K562 (cell line): ENCODE measurements around the gene CCDC127. TPM values are rescaled to one million over a fixed set of nuclear protein-coding genes. Genes with fewer than 3 reads are reported as not detected.

Experiments
- ATAC-seq: fragments of 200-7000 bp; cut with Tn5 transposase; 3 replicates; pipeline ENCODE4 v1.9.1; 2020; ENCODE audit warnings: moderate library complexity
- BruUV-seq: library from RNA; stranded (reverse); fragments of 400-500 nt; replicated peaks from 2 replicates; lab custom pipeline; 2021; lab: Mats Ljungman, UMichigan
- CTCF ChIA-PET: fragments of 300-600 bp; formaldehyde crosslinking; extraction: SDS; loops from one replicate; lab custom pipeline; 2021; ENCODE audit warnings: low intra/inter-chr PET ratio; lab: Yijun Ruan, JAX
- POLR2A ChIA-PET: fragments of 300-600, 350-650 bp; sonication (Branson Sonifier 250); formaldehyde crosslinking; extraction: SDS; loops from one replicate; lab custom pipeline; 2021; ENCODE audit warnings: antibody characterized with exemption, inconsistent platforms; lab: Yijun Ruan, JAX
- DNase-seq, 4 experiments: peaks; one replicate each; pipeline versions ENCODE4 v3.0.0 to v3.0.0-alpha.2; 2011 to 2018; ENCODE audit warnings: low spot score in 3 of 4, mixed read lengths in 3 of 4; ENCODE audit errors: extremely low read depth in 1 of 4
- FAIRE-seq: peaks from 2 replicates; lab custom pipeline; 2011; peaks lifted over from hg19 to GRCh38; lab: Jason Lieb, UNC
- H2AFZ ChIP-seq: 2 replicates; pipeline ENCODE4 v1.6.0; 2011; ENCODE audit warnings: low read depth, low read length, control low read depth, inconsistent platforms
- H3K27ac ChIP-seq: fragments of 200-600 bp; 3 replicates; pipeline ENCODE4 v1.8.0; 2011; ENCODE audit warnings: low read depth, mild to moderate bottlenecking, control low read depth, inconsistent platforms, low read length, moderate library complexity, mixed read lengths; ENCODE audit errors: extremely low read depth
- H3K27me3 ChIP-seq, 2 experiments: fragments of 300-600 bp in 1 of 2; 2 replicates in 1 of 2; 3 replicates in 1 of 2; pipeline versions ENCODE4 v1.6.0 to v1.8.0; 2011; ENCODE audit warnings: inconsistent platforms in 2 of 2, low read length in 2 of 2, mild to moderate bottlenecking in 1 of 2, mixed read lengths in 1 of 2, moderate library complexity in 1 of 2; ENCODE audit not compliant: control insufficient read depth in 2 of 2, insufficient read depth in 2 of 2
- H3K36me3 ChIP-seq: fragments of 300-600 bp; 3 replicates; pipeline ENCODE4 v1.8.0; 2011; ENCODE audit warnings: mild to moderate bottlenecking, low read length, inconsistent platforms; ENCODE audit not compliant: control insufficient read depth, insufficient read depth
- H3K4me1 ChIP-seq, 2 experiments: fragments of 200-600 bp in 1 of 2; replicated peaks in 1 of 2; 2 replicates in 1 of 2; 3 replicates in 1 of 2; pipeline versions ENCODE4 v1.5.1 to v1.8.0; 2011; ENCODE audit warnings: inconsistent platforms in 2 of 2, low read length in 2 of 2, mild to moderate bottlenecking in 1 of 2, mixed read lengths in 1 of 2, moderate library complexity in 1 of 2; ENCODE audit not compliant: control insufficient read depth in 2 of 2, insufficient read depth in 2 of 2
- H3K4me2 ChIP-seq: 2 replicates; pipeline ENCODE4 v1.6.1; 2011; ENCODE audit warnings: low read length, control low read depth, inconsistent platforms, mixed read lengths; ENCODE audit not compliant: insufficient read depth
- H3K4me3 ChIP-seq: fragments of 200-600 bp; sonication (generic), shearing (Covaris generic); 2 replicates; pipeline ENCODE4 v1.5.1; 2016; ENCODE audit warnings: control low read depth, inconsistent platforms
- H3K79me2 ChIP-seq: fragments of 200-600 bp; 3 replicates; pipeline ENCODE4 v1.8.0; 2011; ENCODE audit warnings: low read length, inconsistent platforms; ENCODE audit not compliant: control insufficient read depth, insufficient read depth
- H3K9ac ChIP-seq, 2 experiments: 2 replicates each; pipeline versions ENCODE4 v1.6.0 to v1.6.1; 2011; ENCODE audit warnings: low read depth in 2 of 2, low read length in 2 of 2, control low read depth in 1 of 2, inconsistent platforms in 1 of 2, mild to moderate bottlenecking in 1 of 2, mixed read lengths in 1 of 2; ENCODE audit not compliant: insufficient read depth in 1 of 2
- H3K9me1 ChIP-seq: one replicate; pipeline ENCODE4 v1.6.0; 2011; ENCODE audit warnings: inconsistent platforms, mild to moderate bottlenecking, low read length, moderate library complexity; ENCODE audit not compliant: control insufficient read depth, insufficient read depth
- H3K9me3 ChIP-seq: replicated peaks from 2 replicates; pipeline ENCODE4 v1.5.1; 2011; ENCODE audit warnings: low read depth, low read length, inconsistent platforms; ENCODE audit not compliant: control insufficient read depth, insufficient read depth
- H4K20me1 ChIP-seq: replicated peaks from 2 replicates; pipeline ENCODE4 v1.6.1; 2011; ENCODE audit warnings: low read length, inconsistent platforms, mixed read lengths; ENCODE audit not compliant: control insufficient read depth, insufficient read depth
- DPF2 ChIP-seq: fragments of 450-650 bp; IDR thresholded peaks from 2 replicates; pipeline ENCODE4 v1.6.1; 2016
- HDAC1 ChIP-seq, 2 experiments: fragments of 450-650 bp; IDR thresholded peaks; 2 replicates each; pipeline ENCODE4 v1.6.1; 2016 to 2017; ENCODE audit warnings: inconsistent platforms in 1 of 2, mild to moderate bottlenecking in 1 of 2, moderate library complexity in 1 of 2
- HMG20A ChIP-seq: fragments of 450-650 bp; formaldehyde crosslinking; conservative IDR thresholded peaks from 2 replicates; pipeline ENCODE4 v1.4.0; 2020; ENCODE audit warnings: mild to moderate bottlenecking, mixed read lengths
- NFE2L1 ChIP-seq: fragments of 450-650 bp; IDR thresholded peaks from 2 replicates; pipeline ENCODE4 v1.6.1; 2016; ENCODE audit warnings: missing genetic modification characterization, low read depth, mild to moderate bottlenecking, missing compliant biosample characterization, moderate library complexity, borderline replicate concordance
- POLR2B ChIP-seq: fragments of 450-650 bp; IDR thresholded peaks from 2 replicates; pipeline ENCODE4 v1.6.1; 2018; ENCODE audit warnings: low read depth; ENCODE audit not compliant: partially characterized antibody
- SOX6 ChIP-seq: fragments of 450-650 bp; IDR thresholded peaks from 2 replicates; pipeline ENCODE4 v1.6.1; 2014; ENCODE audit warnings: mild to moderate bottlenecking
- TAF9B ChIP-seq: fragments of 450-650 bp; IDR thresholded peaks from 2 replicates; pipeline ENCODE4 v1.6.1; 2018; ENCODE audit warnings: mild to moderate bottlenecking; ENCODE audit not compliant: partially characterized antibody
- YBX1 ChIP-seq: fragments of 450-650 bp; IDR thresholded peaks from 2 replicates; pipeline ENCODE4 v1.7.1; 2016; ENCODE audit warnings: mild to moderate bottlenecking
- ZC3H4 ChIP-seq: sonication (generic); formaldehyde crosslinking; IDR thresholded peaks from 2 replicates; pipeline ENCODE4 v1.9.0; 2021; ENCODE audit warnings: missing genetic modification reagents, borderline replicate concordance
- ZNF280B ChIP-seq: fragments of 250-450 bp; sonication (Bioruptor Pico); IDR thresholded peaks from 2 replicates; pipeline ENCODE4 v1.5.1; 2021; ENCODE audit warnings: mild to moderate bottlenecking
- ZNF696 ChIP-seq: fragments of 250-450 bp; sonication (Bioruptor Pico); conservative IDR thresholded peaks from 2 replicates; pipeline ENCODE4 v1.4.0; 2020; ENCODE audit warnings: mild to moderate bottlenecking, moderate library complexity
- WGBS: fragments of 100-300 bp; shearing (Covaris generic); methylation state at CpG from one replicate; pipeline ENCODE4 v1.1.6; 2016; ENCODE audit warnings: low coverage, mixed read lengths; ENCODE audit not compliant: insufficient coverage; ENCODE audit errors: missing lambda C conversion rate; 5-methylcytosine and 5-hydroxymethylcytosine counted together
- in situ Hi-C: fragments of 300-500 bp; cut with MboI; formaldehyde crosslinking; loops from 4 replicates; pipeline ENCODE4 v1.15.0; 2018; ENCODE audit warnings: inconsistent platforms, mixed read lengths
- intact Hi-C: fragments of 100-400 bp; cut with micrococcal nuclease; formaldehyde crosslinking; loops from 2 replicates; pipeline ENCODE4 v1.14.2; 2022
- polyA plus RNA-seq, 8 experiments: library from polyadenylated mRNA; depleted of rRNA in 4 of 8; stranded (reverse) in 5 of 8; unstranded in 3 of 8; fragments of >200 nt; fragmentation: Nextera tagmentation in 2 of 8; fragmentation: Illumina TruSeq in 1 of 8; extraction: Ambion mirVana in 2 of 8; extraction: Trizol in 1 of 8; gene quantifications; 2 replicates each; pipeline versions ENCODE4 v1.2.1 to v1.2.3, GENCODE V29; 2011 to 2014; ENCODE audit warnings: inconsistent platforms in 1 of 8, missing spikeins in 1 of 8
- total RNA-seq, 7 experiments: library from RNA; depleted of rRNA in 6 of 7; stranded (reverse); fragments of >200 nt in 6 of 7; fragmentation: Illumina TruSeq in 2 of 7; extraction: Trizol in 2 of 7; gene quantifications; 2 replicates each; pipeline versions ENCODE4 v1.2.1 to v1.2.3, GENCODE V29; 2011 to 2021; ENCODE audit warnings: low replicate concordance in 1 of 7
- TF ChIP-seq, protein P1 (sequence below): sonication (generic); formaldehyde crosslinking; IDR thresholded peaks from 2 replicates; pipeline ENCODE4 v1.8.0; 2022; ENCODE audit warnings: mild to moderate bottlenecking, low read depth, missing genetic modification reagents

Gene CCDC127
- total and polyA plus RNA-seq, 9 of the 15 experiments (the other 6 are each of a cell fraction or from before 2014, with no cell fraction given) = 2.7 to 4.5 (median 4.1) TPM

GRCh38 chr5:203246-203930 lies 14.6 kb downstream of the CCDC127 start:
- no peak for TF ChIP-seq SOX6
- TF ChIP-seq ZNF696 (CRISPR knock-in tag) = no peak
- no peak for TF ChIP-seq POLR2B
- TF ChIP-seq, protein P1, sequence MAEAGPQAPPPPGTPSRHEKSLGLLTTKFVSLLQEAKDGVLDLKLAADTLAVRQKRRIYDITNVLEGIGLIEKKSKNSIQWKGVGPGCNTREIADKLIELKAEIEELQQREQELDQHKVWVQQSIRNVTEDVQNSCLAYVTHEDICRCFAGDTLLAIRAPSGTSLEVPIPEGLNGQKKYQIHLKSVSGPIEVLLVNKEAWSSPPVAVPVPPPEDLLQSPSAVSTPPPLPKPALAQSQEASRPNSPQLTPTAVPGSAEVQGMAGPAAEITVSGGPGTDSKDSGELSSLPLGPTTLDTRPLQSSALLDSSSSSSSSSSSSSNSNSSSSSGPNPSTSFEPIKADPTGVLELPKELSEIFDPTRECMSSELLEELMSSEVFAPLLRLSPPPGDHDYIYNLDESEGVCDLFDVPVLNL = no peak
- TF ChIP-seq TAF9B = no peak
- TF ChIP-seq NFE2L1 = no peak
- TF ChIP-seq YBX1 = no peak
- no peak for TF ChIP-seq DPF2
- TF ChIP-seq ZC3H4 = no peak
- TF ChIP-seq ZNF280B (CRISPR knock-in tag) = no peak
- TF ChIP-seq HDAC1 (IDR thresholded peaks at IDR 0.05) = no peak
- TF ChIP-seq HMG20A (CRISPR knock-in tag) = no peak
- FAIRE-seq = no peak
- no peak overlapping the region for H3K4me3 ChIP-seq
- no peaks in the 10 kb centered on the region for H3K9me3 ChIP-seq
- no peak overlapping the region for H2AFZ ChIP-seq
- WGBS = 87% methylated on average over 25 of the region's 26 CpGs
- H3K27ac ChIP-seq = no peak overlapping the region
- peaks cover 22% of the 10 kb centered on the region for H4K20me1 ChIP-seq
- in situ Hi-C loops (no loop called here), intact Hi-C loops (no loop called here)
- no peak overlapping the region for H3K4me2 ChIP-seq
- peaks cover 28% of the 10 kb centered on the region for H3K36me3 ChIP-seq
- ATAC-seq = no peak
- no peak overlapping the region for H3K9ac ChIP-seq
- H3K9me1 ChIP-seq = no peaks in the 10 kb centered on the region
- no peak for DNase-seq
- BruUV-seq = no TSS peak
- peaks cover 23 to 42% of the 10 kb centered on the region in 2 experiments for H3K4me1 ChIP-seq
- H3K79me2 ChIP-seq = peaks cover 23% of the 10 kb centered on the region
- CTCF ChIA-PET = no interaction called here
- POLR2A ChIA-PET = interaction anchor here (1.5 kb wide), 1 partner anchor 9 kb away, joined by 7 read pairs; no protein-coding TSS in a partner anchor
- H3K27me3 ChIP-seq = no peaks in the 10 kb centered on the region
